WTC11 (cell line): ENCODE measurements around the gene DYSF.

Experiments used
- ATF2 ChIP-seq: sonication (generic); formaldehyde crosslinking; IDR thresholded peaks from 2 replicates; pipeline ENCODE4 v1.8.1; 2022; ENCODE audit warnings: low read depth, missing genetic modification reagents, borderline replicate concordance
- ATF6 ChIP-seq: sonication (generic); formaldehyde crosslinking; IDR thresholded peaks from 2 replicates; pipeline ENCODE4 v1.8.1; 2023; ENCODE audit warnings: mild to moderate bottlenecking, missing genetic modification reagents
- E2F1 ChIP-seq: sonication (generic); formaldehyde crosslinking; IDR thresholded peaks from 2 replicates; pipeline ENCODE4 v1.8.0; 2022; ENCODE audit warnings: mild to moderate bottlenecking, missing genetic modification reagents
- FOXJ3 ChIP-seq: sonication (generic); formaldehyde crosslinking; IDR thresholded peaks from 2 replicates; pipeline ENCODE4 v1.9.0; 2021; ENCODE audit warnings: missing genetic modification reagents, mild to moderate bottlenecking, borderline replicate concordance
- IRF1 ChIP-seq: sonication (generic); formaldehyde crosslinking; IDR thresholded peaks from 2 replicates; pipeline ENCODE4 v1.8.0; 2023; ENCODE audit warnings: missing genetic modification reagents
- KAT7 ChIP-seq: sonication (generic); formaldehyde crosslinking; IDR thresholded peaks from 2 replicates; pipeline ENCODE4 v1.8.1; 2023; ENCODE audit warnings: missing genetic modification reagents, mild to moderate bottlenecking, borderline replicate concordance
- ZNF138 ChIP-seq: sonication (generic); formaldehyde crosslinking; conservative IDR thresholded peaks from 2 replicates; pipeline ENCODE4 v1.8.1; 2022; ENCODE audit warnings: mild to moderate bottlenecking, moderate library complexity, missing genetic modification reagents

GRCh38 chr2:71494523-71495155, 41.3 kb downstream of the DYSF start:
- TF ChIP-seq ATF2 (CRISPR knock-in tag), result no peak
- TF ChIP-seq ZNF138, result no peak
- no peak for TF ChIP-seq KAT7 (CRISPR knock-in tag)
- no peak for TF ChIP-seq IRF1 (CRISPR knock-in tag)
- TF ChIP-seq ATF6 (CRISPR knock-in tag), result no peak
- no peak for TF ChIP-seq E2F1 (CRISPR knock-in tag)
- no peak for TF ChIP-seq FOXJ3 (CRISPR knock-in tag)
